ENCODE measurements around the gene HOXB3. TPM values are rescaled to one million over a fixed set of nuclear protein-coding genes. Genes with fewer than 3 reads are reported as not detected.

The HOXB3 gene
- total RNA-seq, 1 experiment from 2014 or later, result not detected

DNA sequence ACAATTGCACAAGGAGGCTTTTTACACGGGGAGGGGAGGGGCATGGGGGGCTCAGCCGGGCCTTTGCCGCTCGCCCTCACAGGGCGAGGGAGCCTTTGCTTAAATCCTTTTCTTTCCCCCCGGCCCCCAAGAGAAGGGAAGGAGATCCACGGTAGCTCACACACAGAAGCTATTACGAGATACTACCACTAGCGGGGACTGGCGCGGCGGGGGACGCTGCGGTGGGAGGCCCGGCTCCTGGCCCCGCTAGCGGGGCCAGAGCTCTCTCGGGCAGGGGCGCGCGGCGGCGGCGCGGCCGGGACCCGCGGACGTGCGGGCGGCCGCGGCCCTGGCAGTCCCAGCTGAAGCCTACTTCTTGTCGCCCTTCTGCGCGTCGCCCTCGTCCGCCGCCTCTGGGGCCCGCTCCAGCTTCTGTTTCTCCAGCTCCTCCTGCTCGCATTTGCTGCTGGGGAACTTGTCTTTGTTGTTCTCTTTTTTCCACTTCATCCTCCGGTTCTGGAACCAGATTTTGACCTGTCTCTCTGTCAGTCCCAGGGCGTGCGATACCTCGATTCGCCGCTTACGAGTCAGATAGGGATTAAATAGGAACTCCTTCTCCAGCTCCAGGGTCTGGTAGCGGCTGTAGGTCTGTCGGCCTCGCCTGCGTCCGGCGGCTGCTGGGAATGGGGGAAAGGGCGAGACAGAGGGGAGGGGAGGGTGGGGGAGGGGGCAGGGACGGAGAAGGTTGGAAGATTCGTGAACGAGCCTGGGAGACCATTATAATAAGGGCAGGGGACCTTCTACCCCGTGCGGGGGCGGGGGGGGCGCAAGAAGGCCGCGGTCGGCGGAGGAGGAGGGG is 23.0 kb upstream of the HOXB3 start:
- no peak overlapping the region for H3K18ac ChIP-seq (ENCODE audit: insufficient read length, low read depth, low read length)
- no peak overlapping the region for H2BK5ac ChIP-seq (ENCODE audit: insufficient read length, low read length)
- H3K4me1 ChIP-seq (ENCODE audit: insufficient read depth, low read length), result no peaks in the 10 kb centered on the region
- no peak overlapping the region for H3K9ac ChIP-seq (ENCODE audit: extremely low read depth, insufficient read length, low read length)
- no peak overlapping the region for H2BK15ac ChIP-seq (ENCODE audit: low read depth, low read length)
- H3T11ph ChIP-seq (ENCODE audit: low read length), result no peak overlapping the region
- WGBS (ENCODE audit: extremely low coverage, insufficient read length, low lambda C conversion rate), result no CpG with 5 or more reads among the region's 67 CpGs
- H3K23ac ChIP-seq (ENCODE audit: insufficient read length, low read depth, low read length), result no peak overlapping the region
- peak; percentile 76 for DNase-seq
- peaks cover 97% of the 10 kb centered on the region for H3K27me3 ChIP-seq (ENCODE audit: insufficient read depth, low read length)
- H3K23me2 ChIP-seq (ENCODE audit: insufficient read length, low read depth, low read length, poor library complexity, severe bottlenecking), result peaks cover 5% of the 10 kb centered on the region
- H2BK120ac ChIP-seq (ENCODE audit: low read depth, low read length, poor library complexity, severe bottlenecking), result no peak overlapping the region
- Mint-ChIP-seq H3K27me3 (ENCODE audit: low read depth) (peaks cover 100% of the 10 kb centered on the region), H3K27ac (peak overlapping the region in 1 of 3 experiments; percentile 70; a peak in 1 of 7 replicates), H3K4me3 (peak overlapping the region in 1 of 2 experiments; percentile 22; a peak in 1 of 5 replicates), H3K4me1 (peaks cover 12 to 28% of the 10 kb centered on the region in 2 experiments), H3K36me3 (ENCODE audit: insufficient read depth in 1 of 3, low read depth in 3 of 3) (no peaks in the 10 kb centered on the region; a peak in 1 of 7 replicates), H3K9me3 (peaks cover 9 to 24% of the 10 kb centered on the region in 2 experiments; a peak in 4 of 5 replicates)
- H3K56ac ChIP-seq (ENCODE audit: insufficient read length, low read depth, low read length), result no peak overlapping the region
- H2AFZ ChIP-seq (ENCODE audit: low read length), result no peak overlapping the region
- H4K20me1 ChIP-seq (ENCODE audit: control insufficient read depth, insufficient read depth, insufficient read length), result no peaks in the 10 kb centered on the region
- no peak overlapping the region for H3K27ac ChIP-seq (ENCODE audit: insufficient read length, low read depth, low read length)
- no peaks in the 10 kb centered on the region for H3K9me3 ChIP-seq (ENCODE audit: control insufficient read depth, low read depth, low read length)
- H2AK5ac ChIP-seq (ENCODE audit: insufficient read length, low read length), result no peak overlapping the region
- H4K8ac ChIP-seq (replicated peaks; ENCODE audit: insufficient read length, low read depth, low read length), result no peak overlapping the region
- 0 out of 3 replicates have a peak, but pooled peaks have one; percentile 9 for TF ChIP-seq CTCF (conservative IDR thresholded peaks at IDR 0.05)
- H4K5ac ChIP-seq (ENCODE audit: insufficient read length, low read depth, low read length), result no peak overlapping the region
- H3K79me2 ChIP-seq (ENCODE audit: insufficient read depth, low read length), result no peaks in the 10 kb centered on the region
- no peaks in the 10 kb centered on the region for H3K79me1 ChIP-seq (ENCODE audit: insufficient read depth, low read depth, low read length, poor library complexity, severe bottlenecking)
- no peak overlapping the region for H2BK20ac ChIP-seq (ENCODE audit: low read depth, low read length, poor library complexity, severe bottlenecking)
- H3K14ac ChIP-seq (ENCODE audit: insufficient read depth, low read length), result no peak overlapping the region
- H3K4ac ChIP-seq (ENCODE audit: low read depth, low read length), result no peak overlapping the region
- no peak overlapping the region for H3K4me2 ChIP-seq (ENCODE audit: insufficient read depth, insufficient read length, low read length)
- no peak overlapping the region for H4K91ac ChIP-seq (ENCODE audit: insufficient read length, low read depth, low read length)
- H2BK12ac ChIP-seq (ENCODE audit: insufficient read length, low read depth, low read length), result no peak overlapping the region
